H4 (cell line): ENCODE measurements around the gene FAM98A. TPM values are rescaled to one million over a fixed set of nuclear protein-coding genes. Genes with fewer than 3 reads are reported as not detected.

ENCODE experiments used
- total RNA-seq: library from RNA; depleted of rRNA; stranded (reverse); fragments of >200 nt; shearing (Covaris generic); gene quantifications from 2 replicates; pipeline ENCODE4 v1.2.3, GENCODE V29; 2014; rRNA removed

FAM98A gene
- total RNA-seq, 1 experiment from 2014 or later: 43.4 TPM

Other genes starting within 250 kb of the FAM98A start
- gene RASGRP3, start 122.7 kb downstream of the FAM98A start, total RNA-seq: 3.2 and 6.3 TPM in 2 replicates